Pons (tissue), 1 donor: ENCODE results near the gene ADCY7.

Source experiments
- DNase-seq: peaks from one replicate; pipeline ENCODE4 v3.0.0-alpha.2; 2016; ENCODE audit warnings: low spot score

The ADCY7 gene

DNA sequence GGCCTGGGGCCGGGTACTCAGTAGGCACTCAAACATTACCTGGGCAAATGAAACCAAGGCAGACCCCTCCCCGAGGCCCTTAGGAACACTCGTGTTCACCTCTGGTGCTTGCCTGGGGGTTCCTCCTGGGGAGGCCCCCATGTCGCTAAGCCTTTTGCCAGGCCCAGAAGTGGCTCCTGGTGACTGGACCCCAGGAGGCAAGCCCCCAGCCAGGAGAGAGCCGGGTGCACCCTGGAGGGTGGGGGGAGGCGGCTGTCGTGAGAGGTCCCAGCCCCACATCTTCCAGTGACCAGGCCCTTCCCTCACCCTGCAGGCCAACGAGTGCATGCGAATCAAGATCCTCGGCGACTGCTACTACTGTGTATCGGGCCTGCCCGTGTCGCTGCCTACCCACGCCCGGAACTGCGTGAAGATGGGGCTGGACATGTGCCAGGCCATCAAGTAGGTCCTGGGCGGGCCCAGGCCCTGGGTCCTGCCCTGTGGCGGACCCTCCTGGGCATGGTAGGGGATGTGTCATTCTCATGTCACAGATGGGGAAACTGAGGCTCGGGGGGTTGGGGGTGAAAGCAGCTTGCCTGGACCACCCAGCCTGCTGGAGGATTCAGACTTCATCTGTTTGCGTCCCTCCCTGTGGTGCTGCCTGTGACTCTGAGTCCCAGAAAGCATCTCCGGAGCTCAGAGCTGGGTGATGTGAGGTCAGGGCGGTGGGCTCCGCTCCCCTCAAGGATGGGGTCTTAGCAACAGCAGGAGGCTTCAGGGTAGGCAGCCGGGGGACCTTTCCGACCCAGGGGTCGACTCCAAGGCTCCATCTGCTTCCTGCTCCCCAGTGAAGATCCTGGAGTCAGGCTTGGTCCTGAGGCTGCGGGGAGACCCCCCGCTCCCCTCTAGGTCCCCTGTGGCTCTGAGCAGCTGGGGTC is 32.5 kb downstream of the ADCY7 start:
- DNase-seq, result no peak

- DNase-seq, result no peak
Observed at GRCh38 chr16:50299508-50300105, 33.3 kb downstream of the ADCY7 start.

GRCh38 chr16:50300942-50301625 is 34.7 kb downstream of the ADCY7 start:
- DNase-seq, result no peak

DNA sequence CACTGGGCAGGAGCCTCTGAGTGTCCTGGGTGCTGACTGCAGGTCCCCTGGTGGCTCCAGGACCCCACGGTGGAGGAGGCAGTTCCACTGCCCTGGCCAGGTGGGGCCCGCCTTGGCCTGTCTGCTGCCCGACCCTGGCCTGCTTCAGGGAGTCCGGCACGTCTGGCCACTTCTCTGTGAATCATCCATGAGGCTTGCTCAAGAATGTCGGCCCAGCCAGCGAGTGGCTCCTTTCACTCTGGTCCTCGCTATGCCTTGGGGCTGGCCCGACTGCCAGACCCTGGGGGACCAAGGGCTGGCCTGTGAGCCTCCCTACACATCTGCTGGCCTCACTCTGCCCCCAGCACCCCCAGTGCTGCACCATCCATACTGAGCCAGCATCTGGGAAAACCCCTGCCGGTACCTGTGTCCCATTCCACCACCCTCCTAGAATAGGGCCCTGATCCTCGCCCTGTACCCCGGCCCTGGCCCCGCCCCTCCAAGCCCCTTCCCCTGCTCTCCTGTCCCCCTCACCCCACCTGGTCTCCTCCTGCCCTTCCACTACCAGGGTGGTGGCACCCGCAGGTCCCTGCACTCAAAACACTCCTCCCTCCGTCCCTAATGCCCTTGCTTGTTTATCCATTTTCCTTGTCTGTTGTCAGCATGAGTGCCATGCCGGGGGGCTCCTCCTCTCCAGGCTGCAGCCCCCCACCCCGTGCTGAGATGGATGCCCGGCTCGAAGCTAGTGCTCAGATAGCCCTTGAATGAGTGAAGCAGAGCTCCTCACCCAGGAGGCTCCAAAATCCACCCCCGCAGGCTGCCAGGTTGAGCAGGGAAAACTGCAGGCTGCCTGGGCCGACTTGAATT is 35.5 kb downstream of the ADCY7 start:
- DNase-seq, result no peak

GRCh38 chr16:50302472-50303005 is 36.2 kb downstream of the ADCY7 start:
- DNase-seq, result no peak

DNA sequence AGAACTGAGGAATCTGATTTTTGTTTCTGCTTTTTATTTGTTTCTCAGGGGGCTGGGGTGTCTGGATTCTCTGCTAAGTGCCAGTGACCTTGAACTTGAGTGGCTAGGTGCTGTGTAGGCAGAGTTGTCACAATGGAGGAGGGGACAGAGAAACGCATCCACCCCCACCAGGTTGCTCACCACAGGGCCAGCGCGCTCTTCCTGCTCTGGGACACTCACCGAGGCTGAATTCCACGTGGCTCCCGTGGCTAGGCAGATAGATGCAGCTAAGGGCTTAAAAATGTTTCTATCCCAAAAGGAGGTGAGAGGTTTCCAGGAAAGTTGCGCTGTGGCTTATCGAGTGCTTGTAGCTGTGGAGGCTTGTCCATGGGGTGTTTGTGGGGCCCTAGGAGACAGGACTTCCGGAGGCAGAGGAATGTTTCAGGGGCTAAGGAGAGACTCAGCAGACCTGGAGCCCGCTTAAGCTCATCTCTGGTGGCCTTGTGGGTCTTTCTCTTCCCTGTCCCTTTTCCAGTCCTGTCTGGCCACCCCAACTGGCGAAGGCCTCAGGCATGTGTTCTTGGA is 36.8 kb downstream of the ADCY7 start:
- no peak for DNase-seq

DNA sequence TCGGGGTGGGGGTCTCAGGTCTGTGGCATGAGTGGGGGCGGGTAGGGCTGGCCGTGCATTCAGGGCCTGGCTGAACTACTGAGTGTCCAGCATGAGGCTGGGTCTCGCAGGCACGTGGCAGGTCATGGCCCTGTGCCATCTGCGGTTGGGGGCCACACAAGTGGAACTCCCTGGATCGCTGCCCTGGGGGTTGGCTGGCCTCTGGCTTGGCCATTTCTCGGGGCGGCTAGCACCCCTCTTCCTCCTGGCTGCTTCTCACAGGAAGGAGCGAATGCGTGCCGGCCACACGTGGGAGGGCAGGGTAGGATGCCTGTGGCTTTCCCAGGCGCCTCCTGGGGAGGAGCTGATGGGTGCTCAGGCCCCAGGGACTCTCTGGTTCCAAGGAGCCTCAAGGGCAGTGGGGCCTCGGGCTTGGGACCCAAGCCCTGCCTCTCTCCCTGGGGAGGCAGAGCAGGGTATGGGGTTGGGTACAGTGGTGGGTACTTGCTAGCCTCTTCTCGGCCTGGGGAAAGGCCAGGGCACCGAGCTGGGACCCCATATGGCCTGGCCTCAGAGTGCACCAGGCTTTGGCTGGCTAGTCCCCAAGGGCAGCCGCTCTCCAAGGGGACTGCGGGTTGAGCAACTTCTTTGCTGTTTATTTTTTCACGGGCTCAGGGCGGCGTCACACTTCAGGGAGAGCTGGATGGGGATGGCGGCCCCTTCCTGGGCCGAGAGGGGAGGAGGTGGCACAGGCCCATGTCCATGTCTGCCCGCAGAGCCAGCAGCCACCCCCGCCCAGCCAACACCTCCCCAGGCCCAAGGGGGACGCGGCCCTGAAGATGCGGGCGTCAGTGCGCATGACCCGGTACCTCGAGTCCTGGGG is 37.5 kb downstream of the ADCY7 start:
- DNase-seq, result no peak

GRCh38 chr16:50304467-50305440 is 38.4 kb downstream of the ADCY7 start:
- no peak for DNase-seq

- no peak for DNase-seq
Observed at GRCh38 chr16:50305441-50306061, 39.2 kb downstream of the ADCY7 start.

DNA sequence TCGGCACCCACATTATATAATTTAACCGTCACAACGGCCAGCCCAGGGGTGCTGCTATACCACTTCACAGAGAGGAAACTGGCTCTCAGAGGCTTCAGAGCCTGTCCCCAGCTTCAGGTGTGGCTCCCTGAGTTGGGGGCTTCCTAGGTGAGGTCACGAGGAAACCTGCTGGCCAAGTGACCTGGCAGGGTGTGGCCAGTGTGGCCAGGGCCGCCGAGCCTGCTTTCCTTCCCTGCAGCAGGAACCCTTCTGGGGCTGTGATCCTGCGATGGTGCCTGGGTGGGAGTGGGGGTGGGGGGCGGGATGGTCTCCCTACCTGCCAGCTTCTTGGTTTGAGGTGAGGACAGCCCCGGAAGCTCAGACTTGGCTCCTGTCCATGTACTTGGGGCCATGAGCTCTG is 39.9 kb downstream of the ADCY7 start:
- DNase-seq, result no peak

DNA sequence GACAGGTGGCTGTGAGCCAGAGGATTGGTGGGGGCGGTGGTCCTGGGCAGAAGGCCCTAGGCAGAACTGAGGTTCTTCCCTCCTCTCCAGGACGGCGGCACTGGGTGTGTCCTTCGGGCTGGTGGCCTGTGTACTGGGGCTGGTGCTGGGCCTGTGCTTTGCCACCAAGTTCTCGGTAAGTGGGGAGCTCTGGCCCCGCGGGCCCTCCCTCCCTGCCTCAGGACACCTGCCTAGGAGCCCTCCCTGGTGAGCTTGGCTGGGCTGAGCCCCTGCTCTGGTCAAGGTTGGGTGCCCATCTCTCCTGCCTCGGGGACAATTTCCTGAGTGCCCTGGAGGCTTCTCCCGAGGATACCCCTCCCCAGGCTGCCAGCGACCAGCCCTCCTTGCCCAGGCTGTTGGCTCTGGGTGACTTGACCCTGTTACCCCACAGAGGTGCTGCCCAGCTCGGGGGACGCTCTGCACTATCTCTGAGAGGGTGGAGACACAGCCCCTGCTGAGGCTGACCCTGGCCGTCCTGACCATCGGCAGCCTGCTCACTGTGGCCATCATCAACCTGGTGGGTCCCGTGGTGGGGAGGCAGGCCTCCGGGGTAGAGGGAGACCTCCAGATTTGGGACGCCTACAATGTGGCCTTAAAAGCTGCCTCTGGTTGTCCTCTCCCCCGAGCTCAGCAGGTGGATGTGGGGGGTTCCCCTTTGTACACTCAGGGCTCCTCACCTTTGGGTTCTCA is 42.0 kb downstream of the ADCY7 start:
- DNase-seq, result no peak

DNA sequence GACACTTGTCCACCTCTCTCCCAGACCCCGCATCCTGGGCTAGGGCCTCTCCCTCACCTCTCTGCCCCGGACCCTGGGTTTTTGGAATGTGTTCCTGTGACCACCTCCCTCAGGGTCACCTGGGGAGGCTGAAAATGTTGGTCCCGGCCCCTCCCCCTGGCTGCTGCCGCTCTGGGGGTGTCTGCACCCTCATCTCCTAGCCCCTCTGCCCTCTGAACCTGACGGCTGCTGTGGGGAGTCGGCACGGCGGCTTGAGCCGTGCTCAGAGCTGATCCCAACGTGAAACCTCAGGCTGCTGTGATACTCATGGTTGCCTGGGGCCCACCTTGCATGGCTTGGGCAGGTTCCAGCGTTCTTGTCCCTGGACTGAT is 42.8 kb downstream of the ADCY7 start:
- DNase-seq, result no peak

GRCh38 chr16:50309527-50310307 is 43.4 kb downstream of the ADCY7 start:
- DNase-seq, result no peak

GRCh38 chr16:50310308-50311133 is 44.2 kb downstream of the ADCY7 start:
- no peak for DNase-seq

DNA sequence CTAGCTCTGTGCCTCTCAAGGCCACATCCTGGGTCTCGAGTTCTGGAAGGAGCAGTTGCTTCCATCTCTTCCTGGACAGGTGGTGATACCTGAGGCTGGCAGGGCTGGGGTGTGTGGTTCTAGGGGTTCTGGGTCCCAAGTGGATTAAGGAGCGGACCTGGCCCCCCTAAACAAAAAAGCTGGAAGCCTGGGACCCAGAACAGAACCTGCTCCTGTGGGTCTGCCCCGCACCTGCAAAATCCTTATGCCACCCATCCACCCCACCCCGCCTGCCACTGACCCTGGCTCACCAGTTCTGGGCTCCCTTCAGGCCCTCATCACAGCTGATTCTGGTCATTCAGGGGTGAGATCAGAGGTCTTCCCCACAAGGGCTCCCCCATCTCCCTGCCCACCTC is 44.8 kb downstream of the ADCY7 start:
- DNase-seq, result no peak

DNA sequence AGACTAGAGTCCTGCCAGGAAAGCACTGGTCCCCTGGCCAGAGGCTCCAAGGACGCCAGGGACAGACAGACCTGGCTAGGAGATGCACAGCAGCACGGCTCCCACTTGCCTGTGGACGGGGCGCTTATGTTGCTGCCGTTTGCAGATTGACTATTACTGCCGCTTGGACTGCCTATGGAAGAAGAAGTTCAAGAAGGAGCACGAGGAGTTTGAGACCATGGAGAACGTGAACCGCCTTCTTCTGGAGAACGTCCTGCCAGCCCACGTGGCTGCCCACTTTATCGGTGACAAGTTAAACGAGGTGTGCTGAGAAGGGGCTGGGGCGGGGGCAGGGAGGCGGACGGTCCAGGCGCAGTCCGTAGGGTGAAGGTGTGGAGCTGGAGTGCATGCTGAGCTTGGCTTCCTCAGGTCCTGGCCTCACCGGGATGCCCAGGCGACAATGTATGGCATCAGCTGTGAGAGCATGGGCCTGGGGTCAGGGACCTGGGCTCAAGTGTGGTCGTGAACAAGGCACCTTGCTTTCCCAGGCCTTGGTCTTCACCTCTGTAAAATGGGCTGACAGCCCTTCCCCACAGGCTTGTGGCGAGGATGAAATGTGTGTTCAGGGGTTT is 45.6 kb downstream of the ADCY7 start:
- no peak for DNase-seq
